Activated T-cell treated with anti-CD3 and anti-CD28 coated beads for 48 hours (primary cell): ENCODE results near the gene SPIN3.
A peak's percentile ranks its signal among the peaks of the same experiment; 100 is the strongest.
"Not testable (repeated sequence)": the region's sequence is repeated elsewhere in the genome, so short reads cannot be mapped to it uniquely, and the experiment has no call there.

Experiments used
- DNase-seq: peaks from one replicate; pipeline ENCODE4 v3.0.0-alpha.2; 2020; ENCODE audit warnings: low read depth

Gene SPIN3

GRCh38 chrX:56995271-56995994 lies at the start of gene SPIN3:
Gene SPIN3, minus strand, starts transcription at chrX:56995541. Its CDS starts 594 bp downstream, at chrX:56994947.
- peak; percentile 60 for DNase-seq

DNA sequence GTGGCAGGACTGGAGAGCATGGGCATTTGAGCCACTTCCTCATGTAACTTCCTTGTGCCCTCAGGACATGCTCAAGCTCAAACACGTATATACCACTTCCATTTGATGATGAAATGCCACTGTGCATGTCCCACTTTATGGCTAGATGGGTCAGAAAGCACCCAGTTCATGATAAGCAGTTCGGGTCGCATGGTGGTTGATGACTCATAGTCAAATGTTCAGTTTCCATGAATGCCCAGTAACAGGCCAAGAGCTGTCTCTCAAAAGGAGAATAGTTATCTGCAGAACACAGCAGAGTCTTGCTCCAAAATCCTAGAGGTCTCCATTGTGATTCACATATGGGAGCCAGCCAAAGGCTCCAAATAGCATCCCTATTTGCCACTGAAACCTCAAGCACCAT lies 48.9 kb upstream of the SPIN3 start:
- no peak for DNase-seq

GRCh38 chrX:57037265-57037664 lies 41.9 kb upstream of the SPIN3 start:
- not testable (repeated sequence) for DNase-seq

GRCh38 chrX:56994375-56995270 lies 718 bp downstream of the SPIN3 start:
- no peak for DNase-seq

DNA sequence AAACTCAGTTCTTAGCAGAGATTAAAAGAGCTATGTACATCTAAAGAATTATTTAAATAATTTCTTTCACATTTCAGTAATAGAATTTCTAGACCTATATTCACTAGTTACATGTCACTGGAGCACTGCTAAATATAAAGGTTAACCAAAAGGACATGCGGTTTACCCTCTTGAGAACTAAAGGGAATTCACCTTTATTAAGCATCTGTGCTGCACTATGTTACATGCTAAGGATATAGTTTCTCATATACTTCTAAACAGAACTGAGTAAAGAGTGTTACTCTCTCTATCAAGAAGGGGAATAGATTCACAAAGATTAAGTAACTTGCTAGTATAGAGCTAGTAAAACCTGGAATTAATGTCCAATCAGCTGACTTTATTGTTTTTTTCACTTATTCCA lies 7.6 kb downstream of the SPIN3 start:
- no peak for DNase-seq

DNA sequence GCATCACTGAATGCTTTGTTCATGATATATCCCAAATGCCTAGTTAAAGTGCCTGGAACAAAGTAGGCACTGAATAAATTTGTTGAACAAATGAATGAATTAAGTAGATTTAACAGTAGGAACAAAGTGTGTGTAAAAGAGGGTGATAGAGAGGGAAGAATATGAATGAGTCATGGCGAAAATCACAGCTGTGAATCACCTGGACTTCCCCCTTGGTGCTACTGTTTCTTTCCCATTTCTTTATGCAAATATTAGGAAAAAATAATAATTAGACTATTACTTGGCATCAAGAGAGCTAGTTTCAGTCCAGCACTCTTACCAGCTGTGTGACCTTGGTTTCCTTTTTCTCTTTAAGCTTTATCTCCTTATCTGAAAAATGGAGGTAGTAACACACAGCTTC lies 9.2 kb downstream of the SPIN3 start:
- DNase-seq: no peak

DNA sequence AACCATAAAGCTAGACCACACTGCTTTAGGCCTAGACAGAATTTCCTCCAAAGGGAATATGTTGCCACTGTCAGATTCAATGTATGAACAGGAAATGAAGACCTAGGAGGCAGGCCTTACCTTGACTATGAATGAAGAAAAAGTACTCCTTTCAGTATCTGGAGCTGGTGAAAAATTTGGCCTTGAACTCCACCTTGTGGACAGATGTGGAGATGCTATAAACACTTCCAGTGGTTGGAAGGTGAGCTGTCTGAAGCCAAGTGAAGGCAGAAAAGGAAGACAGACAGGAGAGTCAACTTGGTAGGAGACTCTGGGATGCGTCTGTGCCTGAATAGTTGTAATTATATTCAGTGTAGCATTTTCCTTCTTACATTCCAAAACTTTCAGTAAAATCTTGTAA lies 17.2 kb downstream of the SPIN3 start:
- DNase-seq: no peak

- no peak for DNase-seq
These were observed 19.7 kb downstream of the SPIN3 start for GRCh38 chrX:56975611-56976010.

GRCh38 chrX:56974408-56974807 lies 20.9 kb downstream of the SPIN3 start:
- no peak for DNase-seq

DNA sequence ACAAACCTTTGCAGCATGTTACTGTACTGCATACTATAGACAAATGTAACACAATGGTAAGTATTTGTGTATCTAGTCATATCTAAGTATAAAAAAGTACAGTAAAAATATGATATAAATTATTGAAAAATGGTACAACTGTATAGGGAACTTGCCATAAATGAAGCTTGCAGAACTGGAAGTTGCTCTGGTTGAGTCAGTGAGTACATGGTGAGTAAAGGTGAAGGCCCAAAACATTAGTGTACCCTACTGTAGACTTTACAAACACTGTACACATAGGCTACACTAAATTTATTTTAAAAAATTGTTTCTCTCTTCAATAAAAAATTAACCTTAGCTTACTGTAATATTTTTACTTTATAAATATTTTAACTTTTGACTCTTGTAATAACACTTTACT lies 25.8 kb downstream of the SPIN3 start:
- DNase-seq: no peak

GRCh38 chrX:56968980-56969379 lies 26.4 kb downstream of the SPIN3 start:
- DNase-seq: no peak

- DNase-seq: no peak
These were observed 32.0 kb downstream of the SPIN3 start for GRCh38 chrX:56963377-56963776.

- DNase-seq: no peak
These were observed 47.6 kb downstream of the SPIN3 start for GRCh38 chrX:56947699-56948098.

- not testable (repeated sequence) for DNase-seq
These were observed 49.1 kb downstream of the SPIN3 start for GRCh38 chrX:56946201-56946600.

DNA sequence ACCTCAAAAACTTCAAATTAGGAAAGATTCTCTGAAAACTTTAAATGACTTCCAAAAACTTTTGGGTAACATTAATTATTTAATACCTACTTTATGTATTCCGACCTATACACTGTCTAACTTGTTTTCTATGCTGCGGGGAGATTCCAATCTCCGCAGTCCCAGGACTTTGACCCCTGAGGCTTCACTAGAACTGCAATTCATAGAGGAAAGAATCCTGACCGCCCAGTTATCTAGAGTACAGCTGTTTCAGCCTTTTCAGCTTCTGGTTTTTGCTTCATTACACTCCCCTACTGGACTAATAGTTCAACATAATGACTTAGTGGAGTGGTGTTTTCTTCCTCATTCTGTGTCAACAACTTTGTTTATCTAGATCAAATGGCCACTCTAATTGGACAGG lies 50.1 kb downstream of the SPIN3 start:
- not testable (repeated sequence) for DNase-seq

DNA sequence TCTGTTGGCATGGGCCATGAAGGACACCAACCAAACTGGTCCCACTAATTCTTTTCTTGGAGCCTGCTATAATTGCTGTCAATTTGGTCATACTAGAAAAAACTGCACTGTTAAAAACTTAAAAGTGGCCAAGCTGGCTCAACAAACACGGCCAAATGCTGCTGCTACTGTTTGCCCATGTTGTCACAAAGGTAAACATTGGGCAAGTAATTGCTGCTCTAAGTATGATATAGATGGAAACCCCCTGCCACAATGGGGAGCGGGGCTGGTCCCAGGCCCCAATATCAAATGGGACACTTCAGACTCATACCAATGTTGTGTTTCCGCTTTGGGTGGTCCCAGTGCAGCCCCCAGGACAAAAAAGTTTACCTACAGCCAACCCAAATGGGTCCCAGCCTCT lies 52.1 kb downstream of the SPIN3 start:
- DNase-seq: no peak
